HEK293 (cell line): ENCODE results near the gene INHA.
A peak's percentile ranks its signal among the peaks of the same experiment; 100 is the strongest.

ENCODE experiments used
- ZFP3 ChIP-seq: fragments of 450-650 bp; formaldehyde crosslinking; IDR thresholded peaks from 2 replicates; pipeline ENCODE4 v1.5.1; 2016; ENCODE audit warnings: low read depth, missing biosample characterization, missing genetic modification characterization
- ZNF140 ChIP-seq: fragments of 450-650 bp; formaldehyde crosslinking; IDR thresholded peaks from 2 replicates; pipeline ENCODE4 v1.5.1; 2016; ENCODE audit warnings: missing biosample characterization, missing genetic modification characterization
- ZNF354C ChIP-seq: fragments of 450-650 bp; formaldehyde crosslinking; IDR thresholded peaks from 2 replicates; pipeline ENCODE4 v1.5.1; 2016; ENCODE audit warnings: missing biosample characterization, missing genetic modification characterization, low read depth, borderline replicate concordance
- ZNF510 ChIP-seq: fragments of 450-650 bp; formaldehyde crosslinking; IDR thresholded peaks from 2 replicates; pipeline ENCODE4 v1.5.1; 2018; ENCODE audit warnings: mild to moderate bottlenecking, missing genetic modification characterization, missing biosample characterization; ENCODE audit not compliant: insufficient replicate concordance
- ZNF558 ChIP-seq: fragments of 450-650 bp; formaldehyde crosslinking; IDR thresholded peaks from 2 replicates; pipeline ENCODE4 v1.5.1; 2016; ENCODE audit warnings: missing biosample characterization, missing genetic modification characterization
- ZNF654 ChIP-seq: fragments of 450-650 bp; formaldehyde crosslinking; IDR thresholded peaks from 2 replicates; pipeline ENCODE4 v1.5.1; 2016; ENCODE audit warnings: low read depth, missing biosample characterization, missing genetic modification characterization
- TF ChIP-seq, protein P1 (sequence below): fragments of 450-650 bp; formaldehyde crosslinking; IDR thresholded peaks from 2 replicates; pipeline ENCODE4 v1.5.1; 2016; ENCODE audit warnings: missing biosample characterization, missing genetic modification characterization
- TF ChIP-seq, protein P2 (sequence below): fragments of 450-650 bp; formaldehyde crosslinking; IDR thresholded peaks from 2 replicates; pipeline ENCODE4 v1.5.1; 2016; ENCODE audit warnings: missing biosample characterization, missing genetic modification characterization
- TF ChIP-seq, protein P3 (sequence below): fragments of 450-650 bp; formaldehyde crosslinking; optimal IDR thresholded peaks from 2 replicates; pipeline ENCODE3; 2016; ENCODE audit warnings: missing biosample characterization, mild to moderate bottlenecking, missing genetic modification characterization
- TF ChIP-seq, protein P4 (sequence below): fragments of 450-650 bp; formaldehyde crosslinking; IDR thresholded peaks from 2 replicates; pipeline ENCODE4 v1.5.1; 2017; ENCODE audit warnings: missing biosample characterization, missing genetic modification characterization

DNA sequence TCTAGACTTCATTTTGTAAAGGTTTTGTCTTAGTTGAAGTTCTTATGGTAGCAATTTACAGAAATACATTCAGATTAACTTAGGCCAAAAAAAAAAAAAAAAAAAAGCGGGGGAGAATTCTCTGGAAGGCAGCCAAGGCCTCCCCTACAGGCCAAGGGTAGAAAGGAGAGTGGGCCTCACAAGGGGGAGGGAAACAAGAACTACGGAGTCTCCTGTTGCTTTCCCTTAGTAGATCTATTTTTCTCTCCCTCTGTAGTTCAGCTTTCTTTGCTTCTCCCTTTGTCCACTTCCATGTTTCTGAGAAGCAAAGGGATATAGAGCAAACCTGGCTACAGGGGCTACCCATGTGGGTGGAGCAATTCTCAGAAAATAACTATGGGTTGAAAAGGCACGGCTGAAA, 23.1 kb downstream of the INHA start:
- TF ChIP-seq ZFP3 (tag by site-specific recombination) (no peak), ZNF558 (tag by site-specific recombination) (no peak), ZNF510 (no peak), ZNF354C (tag by site-specific recombination) (no peak), ZNF654 (no peak), ZNF140 (tag by site-specific recombination) (no peak)
- TF ChIP-seq, protein P1, sequence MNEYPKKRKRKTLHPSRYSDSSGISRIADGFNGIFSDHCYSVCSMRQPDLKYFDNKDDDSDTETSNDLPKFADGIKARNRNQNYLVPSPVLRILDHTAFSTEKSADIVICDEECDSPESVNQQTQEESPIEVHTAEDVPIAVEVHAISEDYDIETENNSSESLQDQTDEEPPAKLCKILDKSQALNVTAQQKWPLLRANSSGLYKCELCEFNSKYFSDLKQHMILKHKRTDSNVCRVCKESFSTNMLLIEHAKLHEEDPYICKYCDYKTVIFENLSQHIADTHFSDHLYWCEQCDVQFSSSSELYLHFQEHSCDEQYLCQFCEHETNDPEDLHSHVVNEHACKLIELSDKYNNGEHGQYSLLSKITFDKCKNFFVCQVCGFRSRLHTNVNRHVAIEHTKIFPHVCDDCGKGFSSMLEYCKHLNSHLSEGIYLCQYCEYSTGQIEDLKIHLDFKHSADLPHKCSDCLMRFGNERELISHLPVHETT = no peak
- TF ChIP-seq, protein P2, sequence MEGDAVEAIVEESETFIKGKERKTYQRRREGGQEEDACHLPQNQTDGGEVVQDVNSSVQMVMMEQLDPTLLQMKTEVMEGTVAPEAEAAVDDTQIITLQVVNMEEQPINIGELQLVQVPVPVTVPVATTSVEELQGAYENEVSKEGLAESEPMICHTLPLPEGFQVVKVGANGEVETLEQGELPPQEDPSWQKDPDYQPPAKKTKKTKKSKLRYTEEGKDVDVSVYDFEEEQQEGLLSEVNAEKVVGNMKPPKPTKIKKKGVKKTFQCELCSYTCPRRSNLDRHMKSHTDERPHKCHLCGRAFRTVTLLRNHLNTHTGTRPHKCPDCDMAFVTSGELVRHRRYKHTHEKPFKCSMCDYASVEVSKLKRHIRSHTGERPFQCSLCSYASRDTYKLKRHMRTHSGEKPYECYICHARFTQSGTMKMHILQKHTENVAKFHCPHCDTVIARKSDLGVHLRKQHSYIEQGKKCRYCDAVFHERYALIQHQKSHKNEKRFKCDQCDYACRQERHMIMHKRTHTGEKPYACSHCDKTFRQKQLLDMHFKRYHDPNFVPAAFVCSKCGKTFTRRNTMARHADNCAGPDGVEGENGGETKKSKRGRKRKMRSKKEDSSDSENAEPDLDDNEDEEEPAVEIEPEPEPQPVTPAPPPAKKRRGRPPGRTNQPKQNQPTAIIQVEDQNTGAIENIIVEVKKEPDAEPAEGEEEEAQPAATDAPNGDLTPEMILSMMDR (tag by site-specific recombination) = peak; percentile 36
- TF ChIP-seq, protein P3, sequence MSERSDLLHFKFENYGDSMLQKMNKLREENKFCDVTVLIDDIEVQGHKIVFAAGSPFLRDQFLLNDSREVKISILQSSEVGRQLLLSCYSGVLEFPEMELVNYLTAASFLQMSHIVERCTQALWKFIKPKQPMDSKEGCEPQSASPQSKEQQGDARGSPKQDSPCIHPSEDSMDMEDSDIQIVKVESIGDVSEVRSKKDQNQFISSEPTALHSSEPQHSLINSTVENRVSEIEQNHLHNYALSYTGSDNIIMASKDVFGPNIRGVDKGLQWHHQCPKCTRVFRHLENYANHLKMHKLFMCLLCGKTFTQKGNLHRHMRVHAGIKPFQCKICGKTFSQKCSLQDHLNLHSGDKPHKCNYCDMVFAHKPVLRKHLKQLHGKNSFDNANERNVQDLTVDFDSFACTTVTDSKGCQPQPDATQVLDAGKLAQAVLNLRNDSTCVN (tag by site-specific recombination) = no peak
- TF ChIP-seq, protein P4, sequence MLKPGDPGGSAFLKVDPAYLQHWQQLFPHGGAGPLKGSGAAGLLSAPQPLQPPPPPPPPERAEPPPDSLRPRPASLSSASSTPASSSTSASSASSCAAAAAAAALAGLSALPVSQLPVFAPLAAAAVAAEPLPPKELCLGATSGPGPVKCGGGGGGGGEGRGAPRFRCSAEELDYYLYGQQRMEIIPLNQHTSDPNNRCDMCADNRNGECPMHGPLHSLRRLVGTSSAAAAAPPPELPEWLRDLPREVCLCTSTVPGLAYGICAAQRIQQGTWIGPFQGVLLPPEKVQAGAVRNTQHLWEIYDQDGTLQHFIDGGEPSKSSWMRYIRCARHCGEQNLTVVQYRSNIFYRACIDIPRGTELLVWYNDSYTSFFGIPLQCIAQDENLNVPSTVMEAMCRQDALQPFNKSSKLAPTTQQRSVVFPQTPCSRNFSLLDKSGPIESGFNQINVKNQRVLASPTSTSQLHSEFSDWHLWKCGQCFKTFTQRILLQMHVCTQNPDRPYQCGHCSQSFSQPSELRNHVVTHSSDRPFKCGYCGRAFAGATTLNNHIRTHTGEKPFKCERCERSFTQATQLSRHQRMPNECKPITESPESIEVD (tag by site-specific recombination) = no peak
